RCC 7860 (cell line): Measurements from ENCODE around the gene NOS3.
"Not testable (repeated sequence)": the region's sequence is repeated elsewhere in the genome, so short reads cannot be mapped to it uniquely, and the experiment has no call there.

Experiments
- DNase-seq: peaks from one replicate; pipeline ENCODE4 v3.0.0-alpha.2; 2015; ENCODE audit warnings: low spot score
- FAIRE-seq: peaks from 2 replicates; lab custom pipeline; 2012; peaks lifted over from hg19 to GRCh38; lab: Jason Lieb, UNC

The NOS3 gene

GRCh38 chr7:151013733-151014497 lies 23.1 kb downstream of the NOS3 start:
- DNase-seq = no peak
- no peak for FAIRE-seq

- FAIRE-seq = no peak
- no peak for DNase-seq
Observed at GRCh38 chr7:151014950-151015349, 24.1 kb downstream of the NOS3 start.

- DNase-seq = no peak
- FAIRE-seq = no peak
Observed at GRCh38 chr7:151015967-151016366, 25.1 kb downstream of the NOS3 start.

- FAIRE-seq (no peak), DNase-seq (no peak)
Observed at GRCh38 chr7:151016505-151016904, 25.7 kb downstream of the NOS3 start.

GRCh38 chr7:151016942-151017341 lies 26.1 kb downstream of the NOS3 start:
- FAIRE-seq = no peak
- DNase-seq = no peak

GRCh38 chr7:151017370-151017952 lies 26.6 kb downstream of the NOS3 start:
- DNase-seq (no peak), FAIRE-seq (no peak)

- DNase-seq (no peak), FAIRE-seq (no peak)
Observed at GRCh38 chr7:151017953-151018420, 27.2 kb downstream of the NOS3 start.

- FAIRE-seq (no peak), DNase-seq (no peak)
Observed at GRCh38 chr7:151018421-151019129, 27.8 kb downstream of the NOS3 start.

- no peak for FAIRE-seq
- no peak for DNase-seq
Observed at GRCh38 chr7:151019130-151019447, 28.3 kb downstream of the NOS3 start.

- DNase-seq (no peak), FAIRE-seq (no peak)
Observed at GRCh38 chr7:151020231-151020630, 29.4 kb downstream of the NOS3 start.

- no peak for DNase-seq
- no peak for FAIRE-seq
Observed at GRCh38 chr7:151023232-151023631, 32.4 kb downstream of the NOS3 start.

GRCh38 chr7:151024435-151025056 lies 33.7 kb downstream of the NOS3 start, which contains the start of gene ATG9B:
Gene ATG9B (minus strand): TSS chr7:151024494. CDS start chr7:151024423, 71 bp downstream.
- FAIRE-seq (no peak), DNase-seq (no peak)

- FAIRE-seq (no peak), DNase-seq (peak; percentile 33)
Observed at GRCh38 chr7:151025924-151026671, 35.3 kb downstream of the NOS3 start.

- not testable (repeated sequence) for FAIRE-seq, DNase-seq
Observed at GRCh38 chr7:151026771-151027727, 36.2 kb downstream of the NOS3 start.

- DNase-seq, FAIRE-seq: not testable (repeated sequence)
Observed at GRCh38 chr7:151027728-151028130, 36.9 kb downstream of the NOS3 start.

- FAIRE-seq (peak; percentile 94), DNase-seq (peak; percentile 99)
Observed at GRCh38 chr7:151028131-151028947, 37.5 kb downstream of the NOS3 start, which contains the start of gene ABCB8. Gene ABCB8 (plus strand): TSS chr7:151028450. CDS start chr7:151028516, 66 bp downstream.

- DNase-seq = no peak
- no peak for FAIRE-seq
Observed at GRCh38 chr7:151028948-151029501, 38.2 kb downstream of the NOS3 start.

GRCh38 chr7:151031011-151031410 lies 40.2 kb downstream of the NOS3 start:
- DNase-seq (no peak), FAIRE-seq (no peak)
